Left kidney (tissue), 8 donors: ENCODE measurements around the gene TUBB2A. TPM values are rescaled to one million over a fixed set of nuclear protein-coding genes. Genes with fewer than 3 reads are reported as not detected.
"Not testable (repeated sequence)": the region's sequence is repeated elsewhere in the genome, so short reads cannot be mapped to it uniquely, and the experiment has no call there.

Source experiments
- DNase-seq: peaks from one replicate; pipeline ENCODE4 v3.0.0-alpha.2; 2013
- long read RNA-seq, 8 donors: transcript quantifications; one replicate each; lab custom pipeline, GENCODE V29; 2026
- polyA plus RNA-seq: library from polyadenylated mRNA; unstranded; fragments of 120-200 nt; gene quantifications from one replicate; pipeline ENCODE4 v1.2.1, GENCODE V29; 2013; ENCODE audit not compliant: insufficient read length

TUBB2A gene
- 45.8 TPM for polyA plus RNA-seq
- long read RNA-seq, donor 1, transcript TUBB2A-201 (4 exons, 1,595 nt) = major isoform, 51 of 52 reads
- long read RNA-seq, donor 1, partial matches to known transcripts = 0 of 52 reads
- long read RNA-seq, donor 1, other reads (novel, unspliced or antisense) = 0 of 52 reads
- long read RNA-seq, donor 2, transcript TUBB2A-201 (4 exons, 1,595 nt) = major isoform, 25 of 25 reads
- long read RNA-seq, donor 2, partial matches to known transcripts = 0 of 25 reads
- long read RNA-seq, donor 2, other reads (novel, unspliced or antisense) = 0 of 25 reads
- long read RNA-seq, donor 3, transcript TUBB2A-201 (4 exons, 1,595 nt) = major isoform, 17 of 17 reads
- long read RNA-seq, donor 3, partial matches to known transcripts = 0 of 17 reads
- long read RNA-seq, donor 3, other reads (novel, unspliced or antisense) = 0 of 17 reads
- long read RNA-seq, donor 4, partial matches to known transcripts = 0 of 1 reads
- long read RNA-seq, donor 4, other reads (novel, unspliced or antisense) = 0 of 1 reads
- long read RNA-seq, donor 5, transcript TUBB2A-201 (4 exons, 1,595 nt) = major isoform, 38 of 38 reads
- long read RNA-seq, donor 5, partial matches to known transcripts = 0 of 38 reads
- long read RNA-seq, donor 5, other reads (novel, unspliced or antisense) = 0 of 38 reads
- long read RNA-seq, donor 6, transcript TUBB2A-201 (4 exons, 1,595 nt) = major isoform, 36 of 36 reads
- long read RNA-seq, donor 6, partial matches to known transcripts = 0 of 36 reads
- long read RNA-seq, donor 6, other reads (novel, unspliced or antisense) = 0 of 36 reads
- long read RNA-seq, donor 7, transcript TUBB2A-201 (4 exons, 1,595 nt) = major isoform, 41 of 41 reads
- long read RNA-seq, donor 7, partial matches to known transcripts = 0 of 41 reads
- long read RNA-seq, donor 7, other reads (novel, unspliced or antisense) = 0 of 41 reads
- long read RNA-seq, donor 8, transcript TUBB2A-201 (4 exons, 1,595 nt) = major isoform, 12 of 12 reads
- long read RNA-seq, donor 8, partial matches to known transcripts = 0 of 12 reads
- long read RNA-seq, donor 8, other reads (novel, unspliced or antisense) = 0 of 12 reads

DNA sequence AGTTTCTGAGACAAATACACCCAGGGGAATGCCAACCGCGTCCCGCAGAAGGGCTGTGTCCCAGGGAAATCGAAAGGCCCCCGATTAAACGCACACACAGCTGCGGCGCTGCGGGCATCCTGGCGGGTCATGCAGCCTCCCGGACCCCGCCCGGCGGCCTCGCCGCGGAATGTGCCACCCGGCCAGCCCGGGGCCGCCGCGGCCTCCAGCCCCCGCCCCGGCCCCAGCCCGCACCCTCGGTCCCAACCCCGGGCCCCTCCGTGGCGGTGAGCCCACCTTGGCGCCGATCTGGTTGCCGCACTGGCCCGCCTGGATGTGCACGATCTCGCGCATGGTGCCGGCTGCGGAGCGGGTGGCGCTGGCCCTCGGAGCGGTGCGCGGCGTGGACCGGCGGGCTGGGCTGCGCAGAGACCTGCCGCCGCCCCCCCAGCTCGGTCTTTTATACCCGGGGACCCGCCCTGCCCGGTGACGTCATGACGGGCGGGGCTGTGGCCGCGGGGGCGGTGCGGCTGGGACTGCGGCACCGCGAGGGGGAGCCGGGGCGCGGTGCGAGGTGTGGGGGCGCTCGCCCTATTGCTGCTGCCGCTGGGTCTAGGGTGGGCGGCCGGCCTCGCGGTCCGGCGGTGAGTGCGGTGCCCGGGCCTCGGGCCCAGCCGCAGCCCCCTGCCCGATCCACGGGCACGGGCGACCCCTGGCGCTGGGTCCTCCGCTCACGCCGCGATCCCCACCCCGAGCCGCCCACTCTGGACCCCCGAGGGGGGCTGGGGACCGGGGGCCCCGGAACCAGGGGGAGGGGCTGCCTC lies at the start of gene TUBB2A:
TSS of gene TUBB2A (minus strand) at position 414 of the 803 bp plus-strand sequence. CDS start at position 333, 81 bp downstream.
- DNase-seq = no peak

GRCh38 chr6:3206339-3207015 lies 49.1 kb upstream of the TUBB2A start:
- no peak for DNase-seq

DNA sequence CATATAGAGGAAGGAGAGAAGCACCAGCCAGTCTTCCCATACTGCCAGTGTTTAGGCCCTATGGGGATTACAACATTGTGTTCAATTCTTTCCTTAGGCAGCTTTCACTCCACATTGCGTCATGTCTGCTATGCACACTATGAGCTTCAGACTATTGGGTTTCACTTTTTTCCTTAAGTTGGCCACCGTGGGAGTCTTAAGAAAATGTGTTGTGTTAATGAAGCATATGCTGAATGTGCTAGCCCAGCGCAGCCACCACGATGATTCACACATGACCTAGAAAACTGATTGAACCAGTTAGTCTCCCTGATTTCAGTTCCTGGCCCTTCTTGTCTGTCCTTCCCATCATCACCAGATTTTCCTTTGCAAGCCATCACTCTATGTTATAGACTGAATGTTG lies 48.6 kb upstream of the TUBB2A start:
- no peak for DNase-seq

DNA sequence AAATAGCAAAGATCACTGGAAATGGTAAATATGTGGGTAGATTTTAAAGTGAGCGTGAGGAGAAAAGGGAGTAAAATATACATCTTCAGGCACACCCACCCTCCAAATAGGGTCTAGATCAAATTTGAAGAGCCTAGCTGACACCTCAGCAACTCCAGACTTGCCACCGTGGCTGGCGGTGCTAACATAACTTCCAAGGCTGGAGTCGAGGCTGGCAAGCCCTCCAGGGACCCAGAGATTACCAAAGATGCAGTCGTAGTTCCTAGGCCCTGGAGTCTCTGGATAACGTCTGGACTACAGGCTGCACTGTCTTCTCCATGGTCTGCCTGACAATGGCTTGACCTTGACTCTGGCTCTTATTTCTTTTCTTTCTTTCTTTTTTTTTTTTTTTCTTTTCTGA lies 47.6 kb upstream of the TUBB2A start:
- no peak for DNase-seq

DNA sequence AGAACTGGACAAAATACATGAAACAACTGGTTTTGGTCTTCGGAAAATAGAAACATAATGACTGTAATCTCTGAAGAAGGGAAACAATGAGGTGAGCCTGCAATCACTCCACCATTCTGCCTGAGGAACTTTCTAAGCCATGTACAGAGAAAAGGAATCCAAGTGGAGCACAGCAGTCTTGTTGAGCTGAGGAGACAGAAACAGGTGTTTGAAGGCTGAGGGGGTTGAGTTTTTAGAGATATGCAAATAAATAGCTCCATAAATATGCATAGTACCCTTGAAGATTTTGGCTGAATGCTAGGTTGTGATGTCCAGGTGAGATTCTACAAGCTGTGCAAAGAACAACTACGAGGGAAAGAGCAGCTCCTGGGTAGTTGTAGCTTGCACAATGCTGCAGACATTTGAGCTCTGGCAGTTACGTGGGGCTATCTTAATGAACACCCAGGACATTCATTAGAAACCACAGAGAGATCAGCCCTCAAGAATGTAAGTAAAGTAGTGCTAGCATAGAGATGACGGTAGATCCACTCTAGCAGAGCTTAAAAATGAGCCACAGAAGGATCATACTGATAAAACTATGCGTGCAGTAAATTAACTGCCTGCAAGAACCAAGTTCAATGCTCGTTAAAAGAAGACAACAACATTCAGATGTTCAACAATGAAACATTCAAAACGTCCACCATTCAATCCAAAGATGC lies 45.8 kb upstream of the TUBB2A start:
- DNase-seq = no peak

- DNase-seq = no peak
Observed at GRCh38 chr6:3201388-3201787, 44.0 kb upstream of the TUBB2A start.

- no peak for DNase-seq
Observed at GRCh38 chr6:3200682-3201081, 43.3 kb upstream of the TUBB2A start.

GRCh38 chr6:3199382-3199781 lies 42.0 kb upstream of the TUBB2A start:
- DNase-seq = no peak

- DNase-seq = not testable (repeated sequence)
Observed at GRCh38 chr6:3197734-3198133, 40.4 kb upstream of the TUBB2A start.

GRCh38 chr6:3196770-3197169 lies 39.4 kb upstream of the TUBB2A start:
- no peak for DNase-seq

- DNase-seq = no peak
Observed at GRCh38 chr6:3195695-3196497, 38.6 kb upstream of the TUBB2A start.

- DNase-seq = no peak
Observed at GRCh38 chr6:3195420-3195694, 38.0 kb upstream of the TUBB2A start.

DNA sequence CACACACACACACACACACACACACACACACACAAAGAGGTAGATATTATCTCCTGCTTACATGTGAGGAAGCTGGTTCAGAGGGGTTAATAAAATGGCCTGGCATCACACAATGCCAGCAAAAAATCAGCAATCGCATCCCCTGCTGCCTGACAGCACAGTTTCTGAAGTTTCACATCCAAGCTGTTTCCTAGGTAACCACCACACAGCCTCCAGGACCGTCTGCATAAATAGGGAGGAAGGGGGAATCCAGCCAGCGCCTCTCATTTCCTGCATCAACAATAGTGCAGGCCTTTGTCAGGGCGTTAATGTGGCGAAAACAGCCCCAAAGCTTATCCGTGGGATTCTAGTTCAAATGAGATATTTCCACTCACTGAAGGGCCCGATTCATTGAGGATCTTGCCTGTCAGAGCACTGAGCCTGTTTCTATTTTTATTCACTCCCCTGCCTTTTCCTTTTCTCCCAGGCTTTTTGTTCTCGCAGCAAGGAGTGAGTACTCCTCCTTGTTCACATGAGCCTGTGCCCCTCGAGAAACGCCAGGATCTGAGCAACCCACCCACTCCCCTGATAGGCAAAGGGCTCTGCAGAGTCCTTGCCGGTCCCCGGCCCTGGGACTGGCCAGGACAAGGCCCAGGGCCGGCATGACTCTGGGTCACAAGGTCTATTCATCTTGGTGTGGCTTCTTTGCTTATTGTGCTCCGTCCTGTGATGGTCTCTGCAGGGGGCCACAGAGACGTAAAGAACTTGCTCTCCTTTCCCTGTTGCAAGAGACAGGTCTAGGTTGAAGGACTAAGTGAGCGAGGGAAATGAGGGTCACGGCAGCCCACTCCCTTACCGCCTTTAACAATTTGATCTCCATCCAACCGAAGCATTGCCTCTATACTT lies 37.4 kb upstream of the TUBB2A start:
- no peak for DNase-seq

- no peak for DNase-seq
Observed at GRCh38 chr6:3193102-3193849, 35.9 kb upstream of the TUBB2A start.

- DNase-seq = no peak
Observed at GRCh38 chr6:3190779-3191178, 33.4 kb upstream of the TUBB2A start.

GRCh38 chr6:3190056-3190455 lies 32.7 kb upstream of the TUBB2A start:
- DNase-seq = no peak

GRCh38 chr6:3189192-3189591 lies 31.8 kb upstream of the TUBB2A start:
- not testable (repeated sequence) for DNase-seq

GRCh38 chr6:3188262-3188661 lies 30.9 kb upstream of the TUBB2A start:
- DNase-seq = no peak
